DOHH2 (cell line): ENCODE data around the gene TIGD7.

ENCODE experiments used
- EZH2phosphoT487 ChIP-seq: fragments of 200-600 bp; sonication (generic); IDR thresholded peaks from 2 replicates; pipeline ENCODE4 v1.6.1; 2017; ENCODE audit warnings: borderline replicate concordance, mild to moderate bottlenecking, antibody characterized with exemption, low read length, moderate library complexity, mixed read lengths
- TF ChIP-seq, protein P1 (sequence below): fragments of 200-600 bp; sonication (generic); IDR thresholded peaks from one replicate; pipeline ENCODE4 v1.5.1; 2014; ENCODE audit warnings: antibody characterized with exemption, mild to moderate bottlenecking, low read depth, low read length; ENCODE audit not compliant: poor library complexity, severe bottlenecking

DNA sequence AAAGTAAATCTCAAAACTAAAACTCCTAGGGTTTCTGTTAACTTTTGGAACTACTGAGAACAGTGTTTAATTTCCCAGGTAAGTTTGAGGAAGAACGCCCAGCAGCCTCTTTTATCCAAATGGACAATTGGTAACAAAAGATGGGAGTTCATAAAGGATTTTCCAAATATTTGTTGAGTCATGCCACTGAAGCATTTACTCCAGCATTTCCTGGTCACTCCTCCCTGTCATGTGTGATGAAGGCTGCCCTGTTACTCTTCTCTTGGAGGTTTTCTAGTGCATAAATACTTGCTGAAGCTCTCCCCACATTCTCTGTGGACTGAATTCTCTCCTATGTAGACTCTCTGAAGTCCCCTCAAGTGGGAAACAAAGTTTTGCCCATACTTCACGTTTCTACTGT lies 16.6 kb upstream of the TIGD7 start:
- TF ChIP-seq EZH2phosphoT487 = no peak
- TF ChIP-seq, protein P1, sequence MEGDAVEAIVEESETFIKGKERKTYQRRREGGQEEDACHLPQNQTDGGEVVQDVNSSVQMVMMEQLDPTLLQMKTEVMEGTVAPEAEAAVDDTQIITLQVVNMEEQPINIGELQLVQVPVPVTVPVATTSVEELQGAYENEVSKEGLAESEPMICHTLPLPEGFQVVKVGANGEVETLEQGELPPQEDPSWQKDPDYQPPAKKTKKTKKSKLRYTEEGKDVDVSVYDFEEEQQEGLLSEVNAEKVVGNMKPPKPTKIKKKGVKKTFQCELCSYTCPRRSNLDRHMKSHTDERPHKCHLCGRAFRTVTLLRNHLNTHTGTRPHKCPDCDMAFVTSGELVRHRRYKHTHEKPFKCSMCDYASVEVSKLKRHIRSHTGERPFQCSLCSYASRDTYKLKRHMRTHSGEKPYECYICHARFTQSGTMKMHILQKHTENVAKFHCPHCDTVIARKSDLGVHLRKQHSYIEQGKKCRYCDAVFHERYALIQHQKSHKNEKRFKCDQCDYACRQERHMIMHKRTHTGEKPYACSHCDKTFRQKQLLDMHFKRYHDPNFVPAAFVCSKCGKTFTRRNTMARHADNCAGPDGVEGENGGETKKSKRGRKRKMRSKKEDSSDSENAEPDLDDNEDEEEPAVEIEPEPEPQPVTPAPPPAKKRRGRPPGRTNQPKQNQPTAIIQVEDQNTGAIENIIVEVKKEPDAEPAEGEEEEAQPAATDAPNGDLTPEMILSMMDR = no peak
